HepG2 (cell line): Measurements from ENCODE around the gene MYO18B. TPM values are rescaled to one million over a fixed set of nuclear protein-coding genes. Genes with fewer than 3 reads are reported as not detected.

Experiments used
- ATAC-seq: fragments of 200-7000 bp; cut with Tn5 transposase; 3 replicates; pipeline ENCODE4 v1.9.1; 2020; ENCODE audit warnings: mild to moderate bottlenecking, moderate library complexity
- BruUV-seq: library from RNA; stranded (reverse); fragments of 400-500 nt; replicated peaks from 2 replicates; lab custom pipeline; 2021; lab: Mats Ljungman, UMichigan
- CTCF ChIA-PET: fragments of 300-600 bp; formaldehyde crosslinking; extraction: SDS; loops from one replicate; lab custom pipeline; 2021; ENCODE audit warnings: low total read pairs, inconsistent platforms, low intra/inter-chr PET ratio; lab: Yijun Ruan, JAX
- POLR2A ChIA-PET: fragments of 350-600 bp; sonication (Branson Sonifier 250); formaldehyde crosslinking; loops from one replicate; lab custom pipeline; 2020; ENCODE audit warnings: antibody characterized with exemption, inconsistent platforms; lab: Yijun Ruan, JAX
- DNase-seq: peaks from one replicate; pipeline ENCODE4 v3.0.0-alpha.2; 2015; ENCODE audit warnings: low spot score
- FAIRE-seq: peaks from 3 replicates; lab custom pipeline; 2011; peaks lifted over from hg19 to GRCh38; lab: Jason Lieb, UNC
- H2AFZ ChIP-seq: one replicate; pipeline ENCODE4 v1.6.1; 2011; ENCODE audit warnings: low read length, inconsistent platforms
- H3K27ac ChIP-seq: fragments of 300-600 bp; 3 replicates; pipeline ENCODE4 v1.8.0; 2011; ENCODE audit warnings: mixed run types, mild to moderate bottlenecking, mixed read lengths, low read length, inconsistent platforms; ENCODE audit not compliant: insufficient read depth; ENCODE audit errors: extremely low read length
- H3K27me3 ChIP-seq, 2 experiments: fragments of 200-600 bp in 1 of 2; 2 replicates in 1 of 2; 3 replicates in 1 of 2; pipeline versions ENCODE4 v1.6.0 to v1.8.0; 2011; ENCODE audit warnings: low read length in 2 of 2, mild to moderate bottlenecking in 2 of 2, moderate library complexity in 2 of 2, inconsistent platforms in 1 of 2; ENCODE audit not compliant: insufficient read depth in 2 of 2, control insufficient read depth in 1 of 2
- H3K36me3 ChIP-seq, 2 experiments: fragments of 200-600 bp in 1 of 2; replicated peaks in 1 of 2; 2 replicates in 1 of 2; 3 replicates in 1 of 2; pipeline versions ENCODE4 v1.5.1 to v1.8.0; 2011; ENCODE audit warnings: low read length in 2 of 2, inconsistent platforms in 1 of 2; ENCODE audit not compliant: insufficient read depth in 2 of 2, control insufficient read depth in 1 of 2
- H3K4me1 ChIP-seq: 2 replicates; pipeline ENCODE4 v1.5.1; 2012; ENCODE audit warnings: low read length, inconsistent platforms; ENCODE audit not compliant: insufficient read depth
- H3K4me2 ChIP-seq: 2 replicates; pipeline ENCODE4 v1.6.0; 2011; ENCODE audit warnings: low read depth, low read length, inconsistent platforms
- H3K4me3 ChIP-seq, 3 experiments: fragments of 200-600 bp in 1 of 3; sonication (generic), shearing (Covaris generic) in 1 of 3; replicated peaks in 1 of 3; 2 replicates each; pipeline ENCODE4 v1.5.1; 2011 to 2016; ENCODE audit warnings: low read length in 3 of 3, inconsistent platforms in 2 of 3, low read depth in 2 of 3, mild to moderate bottlenecking in 2 of 3, control low read depth in 1 of 3, mixed read lengths in 1 of 3; ENCODE audit not compliant: insufficient read depth in 1 of 3
- H3K79me2 ChIP-seq: one replicate; pipeline ENCODE4 v1.6.1; 2011; ENCODE audit warnings: low read length, inconsistent platforms; ENCODE audit not compliant: insufficient read depth
- H3K9ac ChIP-seq: 2 replicates; pipeline ENCODE4 v1.6.0; 2011; ENCODE audit warnings: mild to moderate bottlenecking, low read depth, low read length, inconsistent platforms; ENCODE audit not compliant: insufficient read depth
- H3K9me3 ChIP-seq: 2 replicates; pipeline ENCODE4 v1.5.1; 2012; ENCODE audit warnings: mild to moderate bottlenecking, low read length
- H4K20me1 ChIP-seq: 2 replicates; pipeline ENCODE4 v1.6.0; 2011; ENCODE audit warnings: inconsistent platforms, mild to moderate bottlenecking, low read length, moderate library complexity; ENCODE audit not compliant: insufficient read depth
- AHR ChIP-seq: IDR thresholded peaks from 2 replicates; pipeline ENCODE4 v1.6.1; 2018; ENCODE audit warnings: missing genetic modification reagents, missing compliant biosample characterization
- ATF5 ChIP-seq: sonication (generic); formaldehyde crosslinking; IDR thresholded peaks from 2 replicates; pipeline ENCODE4 v1.4.0; 2020; ENCODE audit warnings: mild to moderate bottlenecking, low read depth, missing genetic modification reagents
- FUBP1 ChIP-seq: sonication (generic); formaldehyde crosslinking; IDR thresholded peaks from 2 replicates; pipeline ENCODE4 v1.5.1; 2020; ENCODE audit warnings: missing genetic modification reagents, mild to moderate bottlenecking, borderline replicate concordance
- HES4 ChIP-seq: sonication (generic); formaldehyde crosslinking; IDR thresholded peaks from 2 replicates; pipeline ENCODE4 v1.9.0; 2021; ENCODE audit warnings: mild to moderate bottlenecking, missing genetic modification reagents, borderline replicate concordance
- HNRNPL ChIP-seq: fragments of 200-400 bp; formaldehyde crosslinking; IDR thresholded peaks from 2 replicates; pipeline ENCODE4 v1.6.1; 2017; ENCODE audit warnings: mild to moderate bottlenecking, low read depth, low read length
- NCOA1 ChIP-seq: sonication (generic); formaldehyde crosslinking; IDR thresholded peaks from 2 replicates; pipeline ENCODE4 v1.9.0; 2021; ENCODE audit warnings: missing genetic modification reagents
- NRL ChIP-seq: sonication (generic); formaldehyde crosslinking; IDR thresholded peaks from 2 replicates; pipeline ENCODE4 v1.5.0; 2020; ENCODE audit warnings: missing genetic modification reagents, mild to moderate bottlenecking, moderate library complexity, borderline replicate concordance
- SCMH1 ChIP-seq: sonication (generic); formaldehyde crosslinking; IDR thresholded peaks from 2 replicates; pipeline ENCODE4 v1.9.0; 2021; ENCODE audit warnings: missing genetic modification reagents, mild to moderate bottlenecking, borderline replicate concordance
- SIX1 ChIP-seq: sonication (generic); formaldehyde crosslinking; IDR thresholded peaks from 2 replicates; pipeline ENCODE4 v1.4.0; 2020; ENCODE audit warnings: missing genetic modification reagents, borderline replicate concordance
- SNRNP70 ChIP-seq: fragments of 200-400 bp; formaldehyde crosslinking; IDR thresholded peaks from 2 replicates; pipeline ENCODE4 v1.6.1; 2017; ENCODE audit warnings: mild to moderate bottlenecking, low read depth, low read length, moderate library complexity
- SP140L ChIP-seq: sonication (generic); formaldehyde crosslinking; IDR thresholded peaks from 2 replicates; pipeline ENCODE4 v1.4.0; 2020; ENCODE audit warnings: missing genetic modification reagents, borderline replicate concordance
- TRIM24 ChIP-seq: sonication (generic); formaldehyde crosslinking; IDR thresholded peaks from 2 replicates; pipeline ENCODE4 v1.8.0; 2022; ENCODE audit warnings: mild to moderate bottlenecking, missing genetic modification reagents
- ZIK1 ChIP-seq: sonication (generic); formaldehyde crosslinking; IDR thresholded peaks from 2 replicates; pipeline ENCODE4 v1.5.0; 2020; ENCODE audit warnings: mild to moderate bottlenecking, low read depth, missing genetic modification reagents, borderline replicate concordance
- ZNF598 ChIP-seq: sonication (generic); formaldehyde crosslinking; IDR thresholded peaks from 2 replicates; pipeline ENCODE4 v1.5.1; 2020; ENCODE audit warnings: mild to moderate bottlenecking, missing genetic modification reagents, borderline replicate concordance
- ZNF616 ChIP-seq: sonication (generic); formaldehyde crosslinking; IDR thresholded peaks from 2 replicates; pipeline ENCODE4 v1.5.0; 2020; ENCODE audit warnings: low read depth, mild to moderate bottlenecking, missing genetic modification reagents
- ZNF75D ChIP-seq: sonication (generic); formaldehyde crosslinking; IDR thresholded peaks from 2 replicates; pipeline ENCODE4 v1.8.1; 2023; ENCODE audit warnings: missing genetic modification reagents, mild to moderate bottlenecking, borderline replicate concordance
- ZNF768 ChIP-seq: sonication (generic); formaldehyde crosslinking; IDR thresholded peaks from 2 replicates; pipeline ENCODE4 v1.4.0; 2020; ENCODE audit warnings: missing genetic modification reagents
- ZNF792 ChIP-seq: IDR thresholded peaks from 2 replicates; pipeline ENCODE4 v1.6.1; 2016
- WGBS: methylation state at CpG from one replicate; pipeline ENCODE4 v1.1.6; 2017; ENCODE audit warnings: low lambda C conversion rate; 5-methylcytosine and 5-hydroxymethylcytosine counted together
- in situ Hi-C: cut with HindIII; loops from 2 replicates; pipeline ENCODE4 v1.10.0; 2017; ENCODE audit warnings: low pct_unique_long_range_greater_than_20kb; ENCODE audit not compliant: extremely low pct_ligation_motif_present
- intact Hi-C: fragments of 100-400 bp; cut with micrococcal nuclease; formaldehyde crosslinking; loops from one replicate; pipeline ENCODE4 v1.10.0; 2022; ENCODE audit not compliant: unreplicated experiment
- polyA plus RNA-seq, 8 experiments: library from polyadenylated mRNA; depleted of rRNA in 3 of 8; stranded (reverse) in 7 of 8; unstranded in 1 of 8; fragments of >200 nt; fragmentation: Illumina TruSeq in 4 of 8; extraction: Trizol in 4 of 8; gene quantifications; 2 replicates each; pipeline versions ENCODE4 v1.2.1 to v1.2.3, GENCODE V29; 2011 to 2016; ENCODE audit warnings: low read depth in 4 of 8, missing spikeins in 1 of 8, mixed read lengths in 1 of 8; ENCODE audit not compliant: insufficient read depth in 1 of 8
- total RNA-seq, 5 experiments: library from RNA; depleted of rRNA; stranded (reverse); fragments of >200 nt; fragmentation: Illumina TruSeq; extraction: Trizol; gene quantifications; 2 replicates each; pipeline ENCODE4 v1.2.3, GENCODE V29; 2016; ENCODE audit warnings: low read depth in 1 of 5

MYO18B gene
- total and polyA plus RNA-seq, 2 of the 13 experiments (the other 11 are each of a cell fraction or from before 2014, with no cell fraction given) = 0.01 TPM; not detected in 1

- Histone ChIP-seq H3K4me3 (no peak overlapping the region), H3K27me3 (peaks cover 0 to 4% of the 10 kb centered on the region in 2 experiments; a peak in 2 of 5 replicates), H3K9ac (no peak overlapping the region), H3K4me2 (no peak overlapping the region), H3K4me1 (no peaks in the 10 kb centered on the region), H4K20me1 (no peaks in the 10 kb centered on the region), H3K9me3 (no peaks in the 10 kb centered on the region), H3K79me2 (no peaks in the 10 kb centered on the region), H3K27ac (no peak overlapping the region), H3K36me3 (no peaks in the 10 kb centered on the region), H2AFZ (no peak overlapping the region)
- FAIRE-seq (no peak), DNase-seq (no peak), ATAC-seq (no peak)
- WGBS = 3% methylated on average over 6 of the region's 6 CpGs
- ChIA-PET POLR2A (no interaction called here), CTCF (no interaction called here)
- intact Hi-C loops = no loop called here
- TF ChIP-seq TRIM24 (CRISPR knock-in tag) = no peak
- no peak for TF ChIP-seq ZNF768 (CRISPR knock-in tag)
- no peak for TF ChIP-seq ZNF616 (CRISPR knock-in tag)
- TF ChIP-seq SIX1 (CRISPR knock-in tag) = no peak
- no peak for TF ChIP-seq ZNF598 (CRISPR knock-in tag)
- no peak for TF ChIP-seq SNRNP70
- in situ Hi-C loops = no loop called here
- BruUV-seq = no TSS peak
Observed at GRCh38 chr22:25849522-25849921, 107.5 kb downstream of the MYO18B start.

GRCh38 chr22:25852223-25852622 is 110.2 kb downstream of the MYO18B start:
- Histone ChIP-seq H3K4me2 (no peak overlapping the region), H3K27me3 (peaks cover 0 to 4% of the 10 kb centered on the region in 2 experiments; a peak in 2 of 5 replicates), H3K9ac (no peak overlapping the region), H4K20me1 (no peaks in the 10 kb centered on the region), H3K27ac (no peak overlapping the region), H2AFZ (no peak overlapping the region), H3K9me3 (no peaks in the 10 kb centered on the region), H3K36me3 (no peaks in the 10 kb centered on the region), H3K4me1 (no peaks in the 10 kb centered on the region), H3K79me2 (no peaks in the 10 kb centered on the region), H3K4me3 (no peak overlapping the region)
- DNase-seq = no peak
- FAIRE-seq = no peak
- POLR2A ChIA-PET = no interaction called here
- BruUV-seq = no TSS peak
- intact Hi-C loops (no loop called here), in situ Hi-C loops (no loop called here)
- 3% methylated on average over 4 of the region's 4 CpGs for WGBS
- CTCF ChIA-PET = no interaction called here
- no peak for ATAC-seq
- TF ChIP-seq SP140L (CRISPR knock-in tag) (no peak), ATF5 (no peak), FUBP1 (CRISPR knock-in tag) (no peak), ZIK1 (no peak), AHR (CRISPR knock-in tag) (no peak), ZNF75D (no peak), SCMH1 (CRISPR knock-in tag) (no peak), NCOA1 (CRISPR knock-in tag) (no peak), HNRNPL (no peak), NRL (no peak), ZNF792 (no peak), HES4 (no peak)
